GM21367 (cell line): ENCODE data around the gene SLC38A10.

Experiments
- ATAC-seq: cut with Tn5 transposase; IDR thresholded peaks from one replicate; pipeline ENCODE4 v1.9.1; 2021; ENCODE audit not compliant: unreplicated experiment

Gene SLC38A10

DNA sequence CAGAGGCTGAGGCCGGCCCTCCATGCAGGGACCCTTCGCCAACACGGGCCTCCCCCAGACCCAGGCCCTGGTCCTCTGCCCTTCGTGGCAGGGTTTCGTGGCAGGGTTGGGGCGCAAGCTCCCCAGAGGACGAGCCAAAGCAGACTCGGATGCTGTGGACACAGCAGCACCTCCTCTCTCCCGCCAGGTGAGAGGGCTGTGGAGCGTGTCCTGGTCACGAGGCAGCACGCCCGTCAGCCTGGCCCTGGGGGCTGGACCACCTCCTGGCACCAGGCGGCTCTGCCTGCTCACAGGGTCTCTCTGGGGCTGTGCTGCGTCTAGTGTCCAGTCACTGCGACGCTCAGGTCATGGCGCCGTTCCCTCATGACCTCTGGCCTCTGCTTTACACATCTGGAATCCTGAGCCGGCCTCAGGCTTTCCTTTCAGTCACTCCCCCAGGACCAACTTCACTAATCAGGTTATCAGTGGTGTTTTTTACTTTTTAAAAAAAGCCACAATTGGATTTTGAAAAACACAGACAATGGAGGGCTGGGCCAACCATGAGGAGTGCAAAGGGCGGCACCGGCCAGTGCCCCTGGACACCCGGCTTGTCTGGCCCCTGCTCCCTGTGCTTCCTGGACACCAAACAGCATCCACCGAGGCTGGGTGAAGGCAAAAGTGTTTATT is 50.6 kb downstream of the SLC38A10 start:
- no peak for ATAC-seq

- ATAC-seq = no peak
Measured at GRCh38 chr17:81243333-81243664, 51.8 kb downstream of the SLC38A10 start.

DNA sequence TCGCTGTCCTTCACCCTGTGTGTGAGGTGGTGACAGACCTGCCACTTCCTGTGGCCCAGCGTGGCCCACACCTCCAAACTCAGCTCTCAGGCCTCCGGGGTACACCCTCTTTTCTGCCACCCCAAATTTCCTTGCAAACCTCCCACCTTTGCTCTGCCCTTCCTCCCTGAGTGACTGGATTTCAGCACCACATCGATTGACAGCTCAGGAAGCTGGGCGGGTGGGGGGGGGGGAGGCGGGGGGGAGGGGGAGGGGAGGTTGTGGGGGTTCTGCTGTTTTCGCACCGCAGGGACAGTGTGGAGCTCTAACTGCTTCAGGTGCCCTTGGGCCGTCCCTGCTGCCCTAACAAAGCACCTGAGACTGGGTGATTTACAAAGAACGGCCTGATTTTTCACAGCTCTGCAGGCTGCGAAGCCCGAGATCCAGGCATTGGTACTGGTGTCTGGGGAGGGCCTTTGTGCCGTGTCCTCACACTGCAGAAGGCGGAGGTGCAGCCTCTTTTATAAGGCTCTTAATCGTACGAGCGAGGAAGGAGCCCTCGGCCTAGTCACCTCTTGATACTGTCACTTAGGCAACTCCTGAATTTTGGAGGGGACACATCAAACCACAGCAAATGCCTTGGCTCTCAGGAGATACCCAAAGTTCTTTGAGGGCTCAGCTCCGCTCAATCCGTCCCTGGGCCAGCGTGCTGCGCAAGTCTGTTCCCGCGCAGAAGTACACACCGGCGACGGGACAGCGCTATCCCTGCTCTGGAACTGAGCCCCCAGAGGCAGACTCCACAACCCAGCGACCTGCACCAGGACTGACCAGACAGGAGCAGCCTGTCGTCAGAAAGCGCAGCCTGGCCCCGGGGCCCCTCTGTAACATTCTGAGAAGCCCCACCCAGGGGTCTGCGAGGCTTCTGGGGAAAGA is 52.4 kb downstream of the SLC38A10 start:
- no peak for ATAC-seq

DNA sequence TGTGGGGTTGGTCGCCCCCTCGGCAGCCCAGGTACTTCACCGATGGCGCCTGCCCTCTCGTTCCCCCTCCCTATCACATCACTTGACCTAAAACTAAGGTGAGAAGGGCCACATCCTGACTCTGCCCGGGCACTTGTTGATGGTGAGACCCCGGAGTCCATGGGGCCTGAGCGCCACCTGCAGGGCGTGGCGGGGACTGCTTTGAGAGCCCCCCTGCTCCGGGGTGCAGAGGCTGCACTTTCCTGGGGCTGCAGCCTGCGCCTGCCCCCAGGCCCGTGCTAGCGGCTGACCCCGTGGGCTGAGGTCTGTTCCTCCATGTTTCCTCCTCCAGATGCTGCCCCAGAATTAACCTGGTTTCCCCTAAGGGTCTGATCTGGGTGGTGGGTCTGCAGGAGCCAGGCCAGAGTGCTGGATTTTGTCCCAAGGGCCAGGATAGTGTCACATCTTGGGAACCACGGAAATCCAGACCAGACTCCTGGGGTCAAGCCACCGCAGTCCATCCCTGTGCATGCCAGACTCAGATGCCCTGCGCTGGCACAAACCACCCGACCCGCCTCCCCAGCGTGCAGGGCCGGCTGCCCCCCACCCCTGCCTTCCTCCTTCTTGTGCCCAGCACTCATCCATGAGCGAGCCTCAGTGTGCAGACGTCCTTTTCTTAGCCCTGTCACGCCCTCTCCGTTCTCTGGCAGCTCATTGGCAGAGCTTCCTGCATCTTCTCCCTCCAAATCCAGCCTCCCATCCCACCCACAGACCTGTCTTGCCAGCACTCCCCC is 53.3 kb downstream of the SLC38A10 start:
- no peak for ATAC-seq

GRCh38 chr17:81241203-81241602 is 53.9 kb downstream of the SLC38A10 start:
- ATAC-seq = no peak

DNA sequence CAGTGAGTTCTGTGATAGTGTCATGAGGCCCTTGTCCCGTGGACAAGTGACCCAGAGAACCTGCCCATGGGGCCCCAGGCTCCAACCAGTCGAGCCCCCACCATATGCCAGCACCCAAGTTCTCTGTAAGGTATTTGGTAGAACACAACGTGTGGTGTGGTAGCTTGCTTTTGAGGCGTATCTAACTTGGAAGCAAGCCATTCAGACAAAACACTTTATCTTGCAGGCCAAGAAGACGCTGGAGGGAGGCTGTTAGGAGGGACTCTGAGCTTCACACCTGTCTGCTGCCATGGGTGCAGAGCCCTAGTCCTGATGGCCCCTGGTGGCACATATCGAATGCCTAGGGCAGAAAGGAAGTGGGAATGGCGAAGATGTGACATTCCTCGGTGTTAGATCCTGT is 54.3 kb downstream of the SLC38A10 start:
- no peak for ATAC-seq

DNA sequence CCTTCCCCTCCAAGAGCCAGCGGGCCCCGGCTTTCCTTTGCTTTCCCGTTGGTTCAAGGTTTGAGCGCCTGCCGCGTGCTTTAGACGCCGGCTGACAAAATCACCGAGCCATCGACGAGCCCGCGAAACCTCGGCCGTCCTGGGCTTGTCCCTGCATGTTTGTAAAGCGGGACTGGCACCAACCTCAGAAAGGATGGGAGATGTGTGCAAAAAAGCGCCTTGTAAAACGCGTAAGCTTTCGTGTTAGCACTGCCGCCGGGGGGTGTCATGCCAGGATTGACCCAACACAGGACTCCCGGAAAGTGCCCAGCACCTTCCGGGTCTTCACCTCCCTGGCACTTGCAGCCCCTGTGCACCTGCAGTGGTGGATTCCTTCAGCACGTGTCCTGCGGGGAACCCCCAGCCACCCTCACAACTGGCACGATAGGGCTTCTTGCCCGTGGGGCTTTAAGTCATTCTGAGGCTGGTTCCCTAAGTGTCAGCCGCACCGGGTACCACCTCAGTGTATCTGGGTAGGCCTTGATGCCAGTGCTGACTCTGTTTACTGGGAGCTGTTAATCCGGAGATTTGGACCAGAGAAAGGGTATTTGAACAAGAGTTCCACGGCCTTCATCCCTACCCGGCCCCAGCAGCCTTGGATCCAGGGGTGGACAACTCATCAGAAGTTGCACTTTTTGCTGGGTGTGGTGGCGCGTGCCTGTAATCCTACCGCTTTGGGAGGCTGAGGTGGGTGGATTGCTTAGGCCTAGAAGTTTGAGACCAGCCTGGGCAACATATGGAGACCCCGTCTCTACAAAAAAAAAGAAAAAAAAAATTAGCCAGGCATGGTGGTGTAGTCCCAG is 55.2 kb downstream of the SLC38A10 start:
- ATAC-seq = no peak

DNA sequence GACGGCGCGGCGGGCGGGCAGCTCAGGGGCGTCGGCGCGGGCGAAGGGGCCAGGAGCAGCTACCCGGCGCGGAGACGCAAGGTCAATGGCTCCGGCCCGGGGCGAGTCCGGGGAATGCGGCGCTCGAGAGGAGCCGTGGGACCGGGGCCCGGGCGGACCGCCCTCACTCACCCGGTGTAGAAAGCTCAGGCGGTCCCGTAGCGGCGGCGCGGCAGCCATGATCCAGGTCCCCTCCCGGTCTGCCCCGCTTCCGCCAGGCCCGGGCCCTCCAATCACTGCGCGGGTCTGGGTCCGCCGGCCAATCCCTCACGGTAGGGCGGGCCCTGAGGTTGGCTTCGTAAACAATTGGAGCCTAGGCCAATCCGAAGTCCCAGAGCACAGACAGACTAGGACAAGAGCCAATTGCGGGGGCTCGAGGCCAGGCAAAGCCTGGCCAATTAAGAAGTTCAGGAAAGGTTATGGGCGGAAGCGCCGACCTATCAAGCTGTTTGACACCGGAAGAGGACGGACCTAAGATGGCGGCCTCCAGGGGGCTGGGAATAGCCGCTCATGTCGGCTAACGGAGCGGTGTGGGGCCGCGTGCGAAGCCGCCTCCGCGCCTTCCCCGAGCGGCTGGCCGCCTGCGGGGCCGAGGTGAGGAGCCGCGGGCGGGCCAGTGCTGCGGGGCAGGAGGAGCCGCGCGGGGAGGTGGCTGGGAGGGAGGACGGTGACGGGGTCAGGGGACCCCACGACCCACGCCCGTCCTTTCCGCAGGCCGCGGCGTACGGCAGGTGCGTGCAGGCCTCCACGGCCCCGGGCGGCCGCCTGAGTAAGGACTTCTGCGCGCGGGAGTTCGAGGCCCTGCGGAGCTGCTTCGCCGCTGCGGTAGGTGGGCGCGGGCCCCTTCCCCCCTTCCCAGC is 56.0 kb downstream of the SLC38A10 start, which contains the start of the genes NDUFAF8 and TEPSIN:
Gene NDUFAF8, plus strand, starts transcription at position 504 of the 899 bp plus-strand sequence. Its CDS starts 46 bp downstream, at position 550.
Gene TEPSIN, minus strand, starts transcription at position 241 of the 899 bp plus-strand sequence. Its CDS starts 22 bp downstream, at position 219.
- ATAC-seq = peak; percentile 79

- ATAC-seq = no peak
Measured at GRCh38 chr17:81238490-81238814, 56.7 kb downstream of the SLC38A10 start.

DNA sequence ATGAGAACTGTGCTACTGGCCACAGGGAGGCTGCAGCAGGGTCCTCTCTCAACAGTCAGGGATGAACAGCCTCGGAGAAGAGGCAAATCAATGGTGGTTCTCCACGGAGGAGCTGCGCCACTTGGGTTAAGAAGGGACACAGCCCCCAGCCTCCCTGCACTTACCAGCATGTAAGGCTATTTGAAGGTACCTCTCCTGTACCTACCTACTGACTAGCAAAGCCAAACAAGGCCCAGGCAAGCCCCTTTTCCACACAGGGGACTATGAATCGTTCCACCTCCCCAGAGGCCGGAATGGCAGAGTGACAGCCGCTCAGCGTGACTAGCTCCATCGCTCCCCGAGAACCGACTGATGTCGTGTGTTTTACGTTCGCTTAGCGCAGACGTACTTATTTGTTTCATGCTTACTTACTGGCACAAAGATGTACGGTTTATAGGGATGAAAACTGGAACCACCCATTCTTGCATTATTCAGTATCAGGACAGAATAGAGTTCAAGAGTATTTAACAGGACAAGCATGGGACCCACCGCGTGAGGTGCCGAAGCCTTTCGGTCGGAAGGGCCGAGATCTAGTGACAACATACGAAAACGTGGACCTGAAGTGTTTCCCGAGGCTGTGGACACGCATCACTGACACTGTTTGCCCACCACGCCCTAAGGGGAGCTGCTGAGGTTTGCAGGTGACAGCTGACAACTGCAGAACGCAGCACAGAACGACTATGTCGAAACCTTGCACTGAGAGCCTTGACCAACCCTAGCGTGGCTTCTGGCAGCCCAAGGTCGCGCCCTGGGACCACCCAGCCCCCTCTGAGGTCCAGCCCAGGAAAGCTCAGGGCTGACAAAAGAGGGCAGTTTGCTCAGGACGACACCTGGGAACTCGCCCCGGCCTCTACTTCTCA is 57.3 kb downstream of the SLC38A10 start:
- no peak for ATAC-seq

- ATAC-seq = no peak
Measured at GRCh38 chr17:81236784-81237183, 58.3 kb downstream of the SLC38A10 start.

DNA sequence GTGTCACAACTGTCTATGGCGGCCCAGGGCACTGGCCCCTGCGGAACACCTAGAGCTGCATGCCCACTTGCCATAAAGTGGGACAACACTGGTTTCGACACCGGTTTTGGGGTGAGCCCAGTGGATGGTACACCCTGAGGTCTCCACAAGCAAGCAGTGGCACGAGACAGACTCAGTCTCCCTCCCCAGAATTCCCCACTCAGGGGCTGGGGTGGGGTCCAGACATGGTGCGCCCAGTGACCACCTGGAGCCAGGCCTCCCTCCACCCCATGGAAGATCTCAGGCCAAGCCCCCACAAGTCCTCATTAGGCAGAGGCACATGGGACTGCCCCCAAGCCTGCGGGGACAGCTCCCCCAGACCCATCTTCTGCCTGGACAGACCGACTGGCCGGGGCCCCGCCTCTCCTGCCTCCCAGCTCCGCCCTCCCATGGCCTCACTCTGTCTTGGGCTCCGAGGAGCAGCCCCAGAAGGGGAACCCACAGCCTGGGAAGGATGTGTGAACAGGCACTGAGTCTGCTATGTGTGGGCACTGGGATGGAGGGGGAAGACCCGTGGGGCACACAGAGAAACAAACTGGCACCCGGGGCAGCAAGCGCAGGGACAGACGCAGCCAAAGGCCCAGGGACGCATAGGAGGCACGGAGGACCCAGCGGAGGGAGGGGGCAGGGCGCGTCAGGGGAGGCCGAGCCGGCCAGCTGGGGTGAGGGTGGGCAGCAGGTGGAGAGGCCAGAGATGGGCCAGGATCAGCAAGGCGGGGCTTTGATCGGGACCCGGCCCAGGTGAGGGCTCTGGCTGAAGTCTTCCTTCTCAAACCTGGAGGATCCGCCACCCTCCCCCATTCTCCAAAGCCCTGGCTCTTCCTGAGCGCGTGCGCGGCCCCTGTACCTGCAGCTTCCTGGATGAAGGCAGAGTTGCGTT is 59.0 kb downstream of the SLC38A10 start:
- no peak for ATAC-seq

DNA sequence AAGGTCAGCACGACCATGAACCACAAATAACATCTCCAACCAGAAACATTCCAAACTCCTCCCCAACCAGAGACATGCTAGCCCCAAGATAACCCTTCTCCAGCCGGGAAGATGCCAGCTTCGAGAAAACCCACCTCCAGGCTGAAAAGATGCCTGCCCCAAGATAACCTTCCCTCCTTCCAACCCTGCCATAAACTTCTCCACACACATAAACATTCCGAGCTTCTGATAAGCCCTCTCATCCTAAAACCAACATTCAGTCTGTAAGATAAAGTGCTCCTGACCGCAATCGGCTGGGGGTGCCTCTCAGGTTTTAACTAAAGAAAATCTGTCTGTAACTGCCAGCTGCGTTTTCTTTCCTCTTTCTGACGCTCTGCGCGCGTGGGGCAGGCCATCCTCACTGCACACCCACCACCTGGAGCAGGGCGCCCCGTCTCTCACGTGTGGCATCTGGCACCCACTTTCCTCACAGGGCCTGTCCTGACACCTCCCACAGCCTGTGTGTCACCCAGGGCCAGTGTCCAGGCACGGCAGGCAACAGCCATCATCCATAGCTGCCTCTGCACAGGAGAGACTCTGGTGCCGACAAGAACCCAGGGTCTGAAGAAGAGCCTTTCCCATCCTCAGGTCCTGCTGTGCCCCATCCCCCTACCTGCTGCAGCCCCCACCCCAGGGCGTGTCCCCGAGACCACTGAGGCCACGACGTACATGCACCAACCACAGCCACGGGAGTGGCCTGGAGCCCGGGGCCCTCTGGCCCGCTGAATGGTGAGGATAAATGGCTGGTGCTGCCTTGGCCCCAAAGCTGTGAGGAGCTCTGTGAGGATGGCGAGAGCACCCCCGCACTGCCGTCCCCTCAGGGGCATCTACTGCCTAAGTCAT is 59.9 kb downstream of the SLC38A10 start:
- no peak for ATAC-seq

- no peak for ATAC-seq
Measured at GRCh38 chr17:81234506-81234855, 60.6 kb downstream of the SLC38A10 start.

GRCh38 chr17:81233811-81234505 is 61.1 kb downstream of the SLC38A10 start:
- no peak for ATAC-seq

- no peak for ATAC-seq
Measured at GRCh38 chr17:81233316-81233715, 61.8 kb downstream of the SLC38A10 start.
